GM18519 (cell line): ENCODE results near the gene CFAP299.
A peak's percentile ranks its signal among the peaks of the same experiment; 100 is the strongest.
"Not testable (repeated sequence)": the region's sequence is repeated elsewhere in the genome, so short reads cannot be mapped to it uniquely, and the experiment has no call there.

Experiments
- ATAC-seq: cut with Tn5 transposase; IDR thresholded peaks from one replicate; pipeline ENCODE4 v1.9.1; 2021; ENCODE audit warnings: mild to moderate bottlenecking, moderate library complexity; ENCODE audit not compliant: unreplicated experiment, low FRiP score

Gene CFAP299

GRCh38 chr4:80578001-80578400 is 242.5 kb downstream of the CFAP299 start:
- no peak for ATAC-seq

GRCh38 chr4:80585542-80585941 is 250.0 kb downstream of the CFAP299 start:
- no peak for ATAC-seq

- ATAC-seq, result no peak
Observed at GRCh38 chr4:80586716-80587115, 251.2 kb downstream of the CFAP299 start.

- ATAC-seq, result no peak
Observed at GRCh38 chr4:80587871-80588385, 252.4 kb downstream of the CFAP299 start.

GRCh38 chr4:80592950-80593349 is 257.4 kb downstream of the CFAP299 start:
- peak; percentile 76 for ATAC-seq

GRCh38 chr4:80594701-80595100 is 259.2 kb downstream of the CFAP299 start:
- no peak for ATAC-seq

GRCh38 chr4:80608281-80608980 is 272.9 kb downstream of the CFAP299 start:
- ATAC-seq, result no peak

GRCh38 chr4:80610199-80610598 is 274.7 kb downstream of the CFAP299 start:
- ATAC-seq, result no peak

GRCh38 chr4:80610845-80611677 is 275.5 kb downstream of the CFAP299 start:
- ATAC-seq, result peak; percentile 81

- peak; percentile 7 for ATAC-seq
Observed at GRCh38 chr4:80611678-80611979, 276.1 kb downstream of the CFAP299 start.

- ATAC-seq, result no peak
Observed at GRCh38 chr4:80613470-80613869, 277.9 kb downstream of the CFAP299 start.

GRCh38 chr4:80614319-80614718 is 278.8 kb downstream of the CFAP299 start:
- ATAC-seq, result no peak

GRCh38 chr4:80615099-80615498 is 279.6 kb downstream of the CFAP299 start:
- ATAC-seq, result no peak

- ATAC-seq, result no peak
Observed at GRCh38 chr4:80619070-80619674, 283.6 kb downstream of the CFAP299 start.

- no peak for ATAC-seq
Observed at GRCh38 chr4:80631861-80632260, 296.3 kb downstream of the CFAP299 start.

GRCh38 chr4:80637190-80637589 is 301.7 kb downstream of the CFAP299 start:
- no peak for ATAC-seq

GRCh38 chr4:80646061-80646460 is 310.5 kb downstream of the CFAP299 start:
- no peak for ATAC-seq

- no peak for ATAC-seq
Observed at GRCh38 chr4:80655662-80656061, 320.1 kb downstream of the CFAP299 start.

- ATAC-seq, result not testable (repeated sequence)
Observed at GRCh38 chr4:80670118-80670517, 334.6 kb downstream of the CFAP299 start.

- ATAC-seq, result no peak
Observed at GRCh38 chr4:80678413-80678812, 342.9 kb downstream of the CFAP299 start.

GRCh38 chr4:80680934-80681333 is 345.4 kb downstream of the CFAP299 start:
- no peak for ATAC-seq
